HG03342 (cell line): Measurements from ENCODE around the gene IKBKG.
"Not testable (repeated sequence)": the region's sequence is repeated elsewhere in the genome, so short reads cannot be mapped to it uniquely, and the experiment has no call there.

Experiments
- ATAC-seq: cut with Tn5 transposase; IDR thresholded peaks from one replicate; pipeline ENCODE4 v1.9.1; 2021; ENCODE audit warnings: mild to moderate bottlenecking, moderate library complexity; ENCODE audit not compliant: unreplicated experiment

Gene IKBKG

GRCh38 chrX:154602766-154603437 lies 55.5 kb downstream of the IKBKG start:
- no peak for ATAC-seq

- no peak for ATAC-seq
Measured at GRCh38 chrX:154603438-154604430, 56.3 kb downstream of the IKBKG start.

GRCh38 chrX:154605566-154605965 lies 58.1 kb downstream of the IKBKG start:
- ATAC-seq, result no peak

GRCh38 chrX:154607370-154607769 lies 60.0 kb downstream of the IKBKG start:
- no peak for ATAC-seq

GRCh38 chrX:154607976-154608375 lies 60.6 kb downstream of the IKBKG start:
- ATAC-seq, result not testable (repeated sequence)

GRCh38 chrX:154608823-154609222 lies 61.4 kb downstream of the IKBKG start:
- ATAC-seq, result not testable (repeated sequence)

GRCh38 chrX:154611146-154611545 lies 63.7 kb downstream of the IKBKG start:
- ATAC-seq, result not testable (repeated sequence)

GRCh38 chrX:154613586-154613985 lies 66.2 kb downstream of the IKBKG start:
- ATAC-seq, result not testable (repeated sequence)
